ENCODE measurements around the gene KLF2. TPM values are rescaled to one million over a fixed set of nuclear protein-coding genes. Genes with fewer than 3 reads are reported as not detected.

Gene KLF2
- total and polyA plus RNA-seq, 2 of the 13 experiments (the other 11 are each of a cell fraction or from before 2014, with no cell fraction given) = not detected

GRCh38 chr19:16373079-16373478 is 48.5 kb downstream of the KLF2 start:
- H3K9ac ChIP-seq (ENCODE audit: insufficient read depth, low read depth, low read length) = no peak overlapping the region
- TF ChIP-seq ZBTB38 (CRISPR knock-in tag; IDR thresholded peaks at IDR 0.05) = no peak
- TF ChIP-seq ZNF3 (CRISPR knock-in tag; IDR thresholded peaks at IDR 0.05) = no peak
- TF ChIP-seq REL (CRISPR knock-in tag; conservative IDR thresholded peaks at IDR 0.05) = no peak
- TF ChIP-seq FOXO4 (CRISPR knock-in tag; conservative IDR thresholded peaks at IDR 0.05) = no peak
- no peak for TF ChIP-seq TBL1XR1 (IDR thresholded peaks at IDR 0.05; ENCODE audit: borderline replicate concordance, low read length, partially characterized antibody)
- TF ChIP-seq ZZZ3 (CRISPR knock-in tag; IDR thresholded peaks at IDR 0.05; ENCODE audit: borderline replicate concordance) = no peak
- TF ChIP-seq SALL1 (CRISPR knock-in tag; IDR thresholded peaks at IDR 0.05) = no peak
- TF ChIP-seq GABPB1 (CRISPR knock-in tag; IDR thresholded peaks at IDR 0.05) = no peak
- no peaks in the 10 kb centered on the region for H3K79me2 ChIP-seq (ENCODE audit: insufficient read depth, low read length)
- DNase-seq (ENCODE audit: low spot score) (no peak), FAIRE-seq (no peak), ATAC-seq (no peak)
- H3K9me3 ChIP-seq (ENCODE audit: low read length) = no peaks in the 10 kb centered on the region
- no peak overlapping the region for H3K4me2 ChIP-seq (ENCODE audit: low read depth, low read length)
- no peak overlapping the region for H3K4me3 ChIP-seq (replicated peaks in 1 of 3; ENCODE audit: insufficient read depth in 1 of 3, low read depth in 2 of 3, low read length in 3 of 3)
- BruUV-seq (replicated peaks) = no TSS peak
- peaks cover 18 to 55% of the 10 kb centered on the region in 2 experiments for H3K36me3 ChIP-seq (replicated peaks in 1 of 2; ENCODE audit: control insufficient read depth in 1 of 2, insufficient read depth in 2 of 2, low read length in 2 of 2)
- no peak overlapping the region for H3K27ac ChIP-seq (ENCODE audit: extremely low read length, insufficient read depth, low read length)
- in situ Hi-C loops (cut with HindIII; ENCODE audit: extremely low pct_ligation_motif_present, low pct_unique_long_range_greater_than_20kb) (no loop called here), intact Hi-C loops (cut with micrococcal nuclease; ENCODE audit: unreplicated experiment) (no loop called here)
- WGBS (ENCODE audit: low lambda C conversion rate) = 90% methylated on average over 12 of the region's 12 CpGs
- ChIA-PET POLR2A (no interaction called here), CTCF (ENCODE audit: low intra/inter-chr PET ratio, low total read pairs) (no interaction called here)
- no peaks in the 10 kb centered on the region for H3K27me3 ChIP-seq (ENCODE audit: control insufficient read depth in 1 of 2, insufficient read depth in 2 of 2, low read length in 2 of 2)
- H4K20me1 ChIP-seq (ENCODE audit: insufficient read depth, low read length) = no peaks in the 10 kb centered on the region
- no peak overlapping the region for H2AFZ ChIP-seq (ENCODE audit: low read length)
- H3K4me1 ChIP-seq (ENCODE audit: insufficient read depth, low read length) = peaks cover 47% of the 10 kb centered on the region

- peak overlapping the region; percentile 14; the same call in 1 of the 2 replicates for H3K4me2 ChIP-seq (ENCODE audit: low read depth, low read length)
- intact Hi-C loops (cut with micrococcal nuclease; ENCODE audit: unreplicated experiment) = no loop called here
- ATAC-seq (peak; percentile 71), DNase-seq (ENCODE audit: low spot score) (peak; percentile 70), FAIRE-seq (peak; percentile 83)
- no peak overlapping the region for H3K27ac ChIP-seq (ENCODE audit: extremely low read length, insufficient read depth, low read length)
- WGBS (ENCODE audit: low lambda C conversion rate) = 74% methylated on average over 9 of the region's 12 CpGs
- in situ Hi-C loops (cut with HindIII; ENCODE audit: extremely low pct_ligation_motif_present, low pct_unique_long_range_greater_than_20kb) = no loop called here
- H3K27me3 ChIP-seq (ENCODE audit: control insufficient read depth in 1 of 2, insufficient read depth in 2 of 2, low read length in 2 of 2) = no peaks in the 10 kb centered on the region
- H3K36me3 ChIP-seq (replicated peaks in 1 of 2; ENCODE audit: control insufficient read depth in 1 of 2, insufficient read depth in 2 of 2, low read length in 2 of 2) = peaks cover 18 to 52% of the 10 kb centered on the region in 2 experiments
- ChIA-PET POLR2A (no interaction called here), CTCF (ENCODE audit: low intra/inter-chr PET ratio, low total read pairs) (no interaction called here)
- no peaks in the 10 kb centered on the region for H3K9me3 ChIP-seq (ENCODE audit: low read length)
- H3K79me2 ChIP-seq (ENCODE audit: insufficient read depth, low read length) = no peaks in the 10 kb centered on the region
- no peaks in the 10 kb centered on the region for H4K20me1 ChIP-seq (ENCODE audit: insufficient read depth, low read length)
- H3K9ac ChIP-seq (ENCODE audit: insufficient read depth, low read depth, low read length) = no peak overlapping the region
- H3K4me3 ChIP-seq (replicated peaks in 1 of 3; ENCODE audit: insufficient read depth in 1 of 3, low read depth in 2 of 3, low read length in 3 of 3) = no peak overlapping the region
- H2AFZ ChIP-seq (ENCODE audit: low read length) = no peak overlapping the region
- H3K4me1 ChIP-seq (ENCODE audit: insufficient read depth, low read length) = peaks cover 44% of the 10 kb centered on the region
- no TSS peak for BruUV-seq (replicated peaks)
- no peak for TF ChIP-seq CSRNP1 (CRISPR knock-in tag; IDR thresholded peaks at IDR 0.05)
- peak; percentile 11; the same call in 1 of the 2 replicates for TF ChIP-seq PHF21A (CRISPR knock-in tag; IDR thresholded peaks at IDR 0.05)
- TF ChIP-seq ATF2 (CRISPR knock-in tag; IDR thresholded peaks at IDR 0.05) = no peak
- TF ChIP-seq CEBPB (IDR thresholded peaks at IDR 0.05; ENCODE audit: borderline replicate concordance, low read depth, low read length) = no peak
- TF ChIP-seq GMEB2 (CRISPR knock-in tag; IDR thresholded peaks at IDR 0.05; ENCODE audit: low read depth) = no peak
These were observed 48.9 kb downstream of the KLF2 start for GRCh38 chr19:16373532-16373931.

Measured in HepG2 (cell line).